DMS79 treated with DMSO at 0.1 percent for 48 hours (cell line): ENCODE data around the gene MARK3.
"Not testable (repeated sequence)": the region's sequence is repeated elsewhere in the genome, so short reads cannot be mapped to it uniquely, and the experiment has no call there.

Experiments used
- DNase-seq: peaks from one replicate; lab custom pipeline; 2025; lab: John Stamatoyannopoulos, UW

MARK3 gene

GRCh38 chr14:103491691-103492090 is 106.5 kb downstream of the MARK3 start:
- no peak for DNase-seq

- no peak for DNase-seq
Measured at GRCh38 chr14:103492156-103492925, 107.1 kb downstream of the MARK3 start.

- no peak for DNase-seq
Measured at GRCh38 chr14:103495854-103496253, 110.6 kb downstream of the MARK3 start.

GRCh38 chr14:103496776-103497175 is 111.6 kb downstream of the MARK3 start:
- no peak for DNase-seq

GRCh38 chr14:103499709-103500108 is 114.5 kb downstream of the MARK3 start:
- DNase-seq = no peak

GRCh38 chr14:103500148-103500990 is 115.2 kb downstream of the MARK3 start:
- DNase-seq = peak; percentile 94

- no peak for DNase-seq
Measured at GRCh38 chr14:103501041-103501870, 116.0 kb downstream of the MARK3 start.

GRCh38 chr14:103501921-103502669 is 116.9 kb downstream of the MARK3 start:
- DNase-seq = no peak

GRCh38 chr14:103502877-103503276 is 117.7 kb downstream of the MARK3 start:
- no peak for DNase-seq

- no peak for DNase-seq
Measured at GRCh38 chr14:103503296-103503695, 118.1 kb downstream of the MARK3 start.

- DNase-seq = no peak
Measured at GRCh38 chr14:103504991-103505565, 119.9 kb downstream of the MARK3 start.

GRCh38 chr14:103507751-103508150 is 122.5 kb downstream of the MARK3 start:
- no peak for DNase-seq

- DNase-seq = no peak
Measured at GRCh38 chr14:103508521-103509329, 123.5 kb downstream of the MARK3 start.

- DNase-seq = no peak
Measured at GRCh38 chr14:103509864-103510723, 124.9 kb downstream of the MARK3 start.

GRCh38 chr14:103510724-103511693 is 125.8 kb downstream of the MARK3 start:
- no peak for DNase-seq

GRCh38 chr14:103512180-103512579 is 127.0 kb downstream of the MARK3 start:
- DNase-seq = not testable (repeated sequence)

GRCh38 chr14:103512701-103513611 is 127.7 kb downstream of the MARK3 start:
- peak; percentile 98 for DNase-seq
